Measurements from ENCODE around the gene PTH1R.

GRCh38 chr3:46905661-46906451 lies 28.3 kb downstream of the PTH1R start:
- TF ChIP-seq GATA2 (IDR thresholded peaks at IDR 0.05; ENCODE audit: low read depth, low read length) (no peak), GATA3 (IDR thresholded peaks at IDR 0.05; ENCODE audit: low read depth, low read length) (no peak)

All from SH-SY5Y (cell line).